GM23338 (cell line): ENCODE results near the gene CAPZB. TPM values are rescaled to one million over a fixed set of nuclear protein-coding genes. Genes with fewer than 3 reads are reported as not detected.

Experiments used
- ATAC-seq: fragments of 200-7000 bp; cut with Tn5 transposase; 3 replicates; pipeline ENCODE4 v1.9.1; 2020
- DNase-seq: peaks from one replicate; pipeline ENCODE4 v3.0.0-alpha.2; 2015; ENCODE audit warnings: low spot score
- H2AFZ ChIP-seq: fragments of 200-600 bp; sonication (generic); 2 replicates; pipeline ENCODE4 v1.8.0; 2016; ENCODE audit warnings: antibody characterized with exemption, mild to moderate bottlenecking, moderate library complexity
- H3F3A ChIP-seq: fragments of 200-600 bp; sonication (generic); replicated peaks from 2 replicates; pipeline ENCODE4 v1.8.0; 2017; ENCODE audit warnings: antibody characterized with exemption, mixed run types, low read depth
- H3K27ac ChIP-seq: fragments of 200-600 bp; sonication (generic); 2 replicates; pipeline ENCODE4 v1.6.1; 2016; ENCODE audit warnings: low read depth
- H3K27me3 ChIP-seq: fragments of 200-600 bp; sonication (generic); 2 replicates; pipeline ENCODE4 v1.8.0; 2016; ENCODE audit warnings: mild to moderate bottlenecking, mixed run types, moderate library complexity; ENCODE audit not compliant: insufficient read depth
- H3K36me3 ChIP-seq: fragments of 200-600 bp; sonication (generic); 2 replicates; pipeline ENCODE4 v1.8.0; 2016; ENCODE audit warnings: mild to moderate bottlenecking; ENCODE audit not compliant: insufficient read depth
- H3K4me1 ChIP-seq: fragments of 200-600 bp; sonication (generic); 2 replicates; pipeline ENCODE4 v1.8.0; 2016; ENCODE audit warnings: mild to moderate bottlenecking, moderate library complexity; ENCODE audit not compliant: insufficient read depth
- H3K4me2 ChIP-seq: fragments of 200-600 bp; sonication (generic); 2 replicates; pipeline ENCODE4 v1.7.1; 2017; ENCODE audit warnings: mixed run types
- H3K4me3 ChIP-seq: fragments of 200-600 bp; sonication (generic); 2 replicates; pipeline ENCODE4 v1.6.1; 2016; ENCODE audit warnings: mixed run types
- H3K79me2 ChIP-seq: fragments of 200-600 bp; sonication (generic); replicated peaks from 2 replicates; pipeline ENCODE4 v1.8.0; 2017; ENCODE audit warnings: mild to moderate bottlenecking; ENCODE audit not compliant: insufficient read depth
- H3K9me2 ChIP-seq: fragments of 200-600 bp; sonication (generic); 2 replicates; pipeline ENCODE4 v1.8.0; 2017; ENCODE audit not compliant: insufficient read depth
- H4K20me1 ChIP-seq: fragments of 200-600 bp; sonication (generic); replicated peaks from 2 replicates; pipeline ENCODE4 v1.8.0; 2017; ENCODE audit warnings: mild to moderate bottlenecking; ENCODE audit not compliant: insufficient read depth
- H3K27ac Mint-ChIP-seq: 2 replicates; pipeline ENCODE4 v1.8.0; 2020; ENCODE audit warnings: inconsistent platforms, mild to moderate bottlenecking, moderate library complexity, mixed read lengths
- H3K27me3 Mint-ChIP-seq: 3 replicates; pipeline ENCODE4 v1.8.0; 2022; ENCODE audit warnings: low read depth, mild to moderate bottlenecking, moderate library complexity, mixed read lengths, inconsistent platforms; ENCODE audit not compliant: insufficient read depth, poor library complexity
- H3K36me3 Mint-ChIP-seq: 3 replicates; pipeline ENCODE4 v1.8.0; 2021; ENCODE audit warnings: low read depth, mild to moderate bottlenecking, inconsistent platforms, moderate library complexity, mixed read lengths
- H3K4me1 Mint-ChIP-seq: 3 replicates; pipeline ENCODE4 v1.8.0; 2020; ENCODE audit warnings: mild to moderate bottlenecking, inconsistent platforms, mixed read lengths
- H3K4me3 Mint-ChIP-seq: 3 replicates; pipeline ENCODE4 v1.8.0; 2021; ENCODE audit warnings: moderate library complexity, mild to moderate bottlenecking, inconsistent platforms, mixed read lengths
- H3K9me3 Mint-ChIP-seq: 3 replicates; pipeline ENCODE4 v1.8.0; 2020; ENCODE audit warnings: moderate library complexity, mild to moderate bottlenecking, inconsistent platforms, mixed read lengths
- CREB1 ChIP-seq: fragments of 250-450 bp; sonication (Bioruptor Pico); IDR thresholded peaks from 2 replicates; pipeline ENCODE4 v1.5.0; 2020; ENCODE audit warnings: low read depth, mild to moderate bottlenecking, moderate library complexity
- EZH2 ChIP-seq: fragments of 200-600 bp; sonication (generic); IDR thresholded peaks from one replicate; pipeline ENCODE4 v1.8.0; 2017; ENCODE audit warnings: antibody characterized with exemption, mild to moderate bottlenecking, low read depth; ENCODE audit not compliant: unreplicated experiment
- EZH2phosphoT487 ChIP-seq: fragments of 200-600 bp; sonication (generic); IDR thresholded peaks from one replicate; pipeline ENCODE4 v1.8.1; 2018; ENCODE audit warnings: antibody characterized with exemption; ENCODE audit not compliant: unreplicated experiment
- JUNB ChIP-seq: IDR thresholded peaks from one replicate; pipeline ENCODE4 v1.6.1; 2016; ENCODE audit warnings: antibody characterized with exemption; ENCODE audit not compliant: unreplicated experiment
- NANOG ChIP-seq: IDR thresholded peaks from 2 replicates; pipeline ENCODE4 v1.6.1; 2016; ENCODE audit warnings: antibody characterized with exemption, borderline replicate concordance
- POLR2AphosphoS5 ChIP-seq: IDR thresholded peaks from 2 replicates; pipeline ENCODE4 v1.6.1; 2016; ENCODE audit warnings: antibody characterized with exemption, low read depth
- STAT1 ChIP-seq: IDR thresholded peaks from one replicate; pipeline ENCODE4 v1.6.1; 2016; ENCODE audit warnings: antibody characterized with exemption; ENCODE audit not compliant: unreplicated experiment
- ZNF114 ChIP-seq: fragments of 250-450 bp; sonication (Bioruptor Pico); IDR thresholded peaks from 2 replicates; pipeline ENCODE4 v1.5.0; 2020; ENCODE audit warnings: mild to moderate bottlenecking, moderate library complexity
- ZNF331 ChIP-seq: fragments of 250-450 bp; sonication (Bioruptor Pico); IDR thresholded peaks from 2 replicates; pipeline ENCODE4 v1.5.0; 2020; ENCODE audit warnings: low read depth, mild to moderate bottlenecking, moderate library complexity
- polyA plus RNA-seq: library from polyadenylated mRNA; unstranded; fragments of >200 nt; fragmentation: Nextera tagmentation; extraction: Ambion mirVana; gene quantifications from 2 replicates; pipeline ENCODE4 v1.2.1, GENCODE V29; 2016
- total RNA-seq: library from RNA; depleted of rRNA; stranded (reverse); fragments of >200 nt; shearing (Covaris generic); gene quantifications from 2 replicates; pipeline ENCODE4 v1.2.3, GENCODE V29; 2014
- TF ChIP-seq, protein P1 (sequence below): IDR thresholded peaks from one replicate; pipeline ENCODE4 v1.6.1; 2018; ENCODE audit warnings: antibody characterized with exemption; ENCODE audit not compliant: unreplicated experiment
- TF ChIP-seq, protein P2 (sequence below): IDR thresholded peaks from 2 replicates; pipeline ENCODE4 v1.6.1; 2016; ENCODE audit warnings: antibody characterized with exemption
- TF ChIP-seq, protein P3 (sequence below): fragments of 250-450 bp; sonication (Bioruptor Pico); IDR thresholded peaks from 2 replicates; pipeline ENCODE4 v1.5.0; 2020; ENCODE audit warnings: mild to moderate bottlenecking, moderate library complexity
- TF ChIP-seq, protein P4 (sequence below), 2 experiments: fragments of 200-600 bp in 1 of 2; sonication (generic) in 1 of 2; conservative IDR thresholded peaks; 2 replicates each; pipeline versions ENCODE4 v1.5.1 to v1.6.1; 2016 to 2017; ENCODE audit warnings: antibody characterized with exemption in 2 of 2, low read depth in 2 of 2, mild to moderate bottlenecking in 2 of 2, moderate library complexity in 1 of 2

CAPZB gene
- total and polyA plus RNA-seq, 2 experiments from 2014 or later: 195 to 348 TPM

DNA sequence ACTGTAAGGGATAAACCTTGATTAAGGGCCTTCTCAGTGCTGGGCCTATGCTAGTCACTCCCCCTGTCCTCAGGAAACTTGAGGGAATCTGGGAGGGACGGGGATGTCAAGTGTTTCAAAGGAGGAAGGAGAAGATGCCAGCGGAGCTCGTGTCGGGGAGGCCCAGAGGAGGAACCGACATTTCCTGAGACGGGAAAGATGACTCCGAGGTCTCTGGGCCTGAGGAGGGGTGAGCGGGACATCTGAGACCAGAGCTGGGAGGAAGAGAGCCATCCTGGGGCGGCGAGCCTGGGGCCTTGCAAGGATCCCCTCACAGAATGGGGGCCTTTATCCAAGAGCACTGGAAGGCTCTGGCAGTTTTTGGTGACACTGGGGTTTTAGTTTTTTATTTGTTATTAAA, 162.9 kb downstream of the CAPZB start:
- H3K9me2 ChIP-seq: no peaks in the 10 kb centered on the region
- H2AFZ ChIP-seq: no peak overlapping the region
- H3K27me3 ChIP-seq: no peaks in the 10 kb centered on the region
- no peak overlapping the region for H3K27ac ChIP-seq
- H3F3A ChIP-seq: no peaks in the 10 kb centered on the region
- no peak for DNase-seq
- Mint-ChIP-seq H3K36me3 (peaks cover 23% of the 10 kb centered on the region), H3K4me1 (no peaks in the 10 kb centered on the region), H3K27ac (no peak overlapping the region), H3K9me3 (no peaks in the 10 kb centered on the region), H3K27me3 (peaks cover 10% of the 10 kb centered on the region), H3K4me3 (no peak overlapping the region)
- TF ChIP-seq POLR2AphosphoS5 (no peak), NANOG (no peak), EZH2 (no peak), JUNB (no peak), STAT1 (no peak), EZH2phosphoT487 (no peak), ZNF114 (CRISPR knock-in tag) (no peak), ZNF331 (CRISPR knock-in tag) (no peak), CREB1 (CRISPR knock-in tag) (no peak)
- TF ChIP-seq, protein P1, sequence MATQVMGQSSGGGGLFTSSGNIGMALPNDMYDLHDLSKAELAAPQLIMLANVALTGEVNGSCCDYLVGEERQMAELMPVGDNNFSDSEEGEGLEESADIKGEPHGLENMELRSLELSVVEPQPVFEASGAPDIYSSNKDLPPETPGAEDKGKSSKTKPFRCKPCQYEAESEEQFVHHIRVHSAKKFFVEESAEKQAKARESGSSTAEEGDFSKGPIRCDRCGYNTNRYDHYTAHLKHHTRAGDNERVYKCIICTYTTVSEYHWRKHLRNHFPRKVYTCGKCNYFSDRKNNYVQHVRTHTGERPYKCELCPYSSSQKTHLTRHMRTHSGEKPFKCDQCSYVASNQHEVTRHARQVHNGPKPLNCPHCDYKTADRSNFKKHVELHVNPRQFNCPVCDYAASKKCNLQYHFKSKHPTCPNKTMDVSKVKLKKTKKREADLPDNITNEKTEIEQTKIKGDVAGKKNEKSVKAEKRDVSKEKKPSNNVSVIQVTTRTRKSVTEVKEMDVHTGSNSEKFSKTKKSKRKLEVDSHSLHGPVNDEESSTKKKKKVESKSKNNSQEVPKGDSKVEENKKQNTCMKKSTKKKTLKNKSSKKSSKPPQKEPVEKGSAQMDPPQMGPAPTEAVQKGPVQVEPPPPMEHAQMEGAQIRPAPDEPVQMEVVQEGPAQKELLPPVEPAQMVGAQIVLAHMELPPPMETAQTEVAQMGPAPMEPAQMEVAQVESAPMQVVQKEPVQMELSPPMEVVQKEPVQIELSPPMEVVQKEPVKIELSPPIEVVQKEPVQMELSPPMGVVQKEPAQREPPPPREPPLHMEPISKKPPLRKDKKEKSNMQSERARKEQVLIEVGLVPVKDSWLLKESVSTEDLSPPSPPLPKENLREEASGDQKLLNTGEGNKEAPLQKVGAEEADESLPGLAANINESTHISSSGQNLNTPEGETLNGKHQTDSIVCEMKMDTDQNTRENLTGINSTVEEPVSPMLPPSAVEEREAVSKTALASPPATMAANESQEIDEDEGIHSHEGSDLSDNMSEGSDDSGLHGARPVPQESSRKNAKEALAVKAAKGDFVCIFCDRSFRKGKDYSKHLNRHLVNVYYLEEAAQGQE: no peak
- TF ChIP-seq, protein P2, sequence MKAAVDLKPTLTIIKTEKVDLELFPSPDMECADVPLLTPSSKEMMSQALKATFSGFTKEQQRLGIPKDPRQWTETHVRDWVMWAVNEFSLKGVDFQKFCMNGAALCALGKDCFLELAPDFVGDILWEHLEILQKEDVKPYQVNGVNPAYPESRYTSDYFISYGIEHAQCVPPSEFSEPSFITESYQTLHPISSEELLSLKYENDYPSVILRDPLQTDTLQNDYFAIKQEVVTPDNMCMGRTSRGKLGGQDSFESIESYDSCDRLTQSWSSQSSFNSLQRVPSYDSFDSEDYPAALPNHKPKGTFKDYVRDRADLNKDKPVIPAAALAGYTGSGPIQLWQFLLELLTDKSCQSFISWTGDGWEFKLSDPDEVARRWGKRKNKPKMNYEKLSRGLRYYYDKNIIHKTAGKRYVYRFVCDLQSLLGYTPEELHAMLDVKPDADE: no peak
- TF ChIP-seq, protein P3, sequence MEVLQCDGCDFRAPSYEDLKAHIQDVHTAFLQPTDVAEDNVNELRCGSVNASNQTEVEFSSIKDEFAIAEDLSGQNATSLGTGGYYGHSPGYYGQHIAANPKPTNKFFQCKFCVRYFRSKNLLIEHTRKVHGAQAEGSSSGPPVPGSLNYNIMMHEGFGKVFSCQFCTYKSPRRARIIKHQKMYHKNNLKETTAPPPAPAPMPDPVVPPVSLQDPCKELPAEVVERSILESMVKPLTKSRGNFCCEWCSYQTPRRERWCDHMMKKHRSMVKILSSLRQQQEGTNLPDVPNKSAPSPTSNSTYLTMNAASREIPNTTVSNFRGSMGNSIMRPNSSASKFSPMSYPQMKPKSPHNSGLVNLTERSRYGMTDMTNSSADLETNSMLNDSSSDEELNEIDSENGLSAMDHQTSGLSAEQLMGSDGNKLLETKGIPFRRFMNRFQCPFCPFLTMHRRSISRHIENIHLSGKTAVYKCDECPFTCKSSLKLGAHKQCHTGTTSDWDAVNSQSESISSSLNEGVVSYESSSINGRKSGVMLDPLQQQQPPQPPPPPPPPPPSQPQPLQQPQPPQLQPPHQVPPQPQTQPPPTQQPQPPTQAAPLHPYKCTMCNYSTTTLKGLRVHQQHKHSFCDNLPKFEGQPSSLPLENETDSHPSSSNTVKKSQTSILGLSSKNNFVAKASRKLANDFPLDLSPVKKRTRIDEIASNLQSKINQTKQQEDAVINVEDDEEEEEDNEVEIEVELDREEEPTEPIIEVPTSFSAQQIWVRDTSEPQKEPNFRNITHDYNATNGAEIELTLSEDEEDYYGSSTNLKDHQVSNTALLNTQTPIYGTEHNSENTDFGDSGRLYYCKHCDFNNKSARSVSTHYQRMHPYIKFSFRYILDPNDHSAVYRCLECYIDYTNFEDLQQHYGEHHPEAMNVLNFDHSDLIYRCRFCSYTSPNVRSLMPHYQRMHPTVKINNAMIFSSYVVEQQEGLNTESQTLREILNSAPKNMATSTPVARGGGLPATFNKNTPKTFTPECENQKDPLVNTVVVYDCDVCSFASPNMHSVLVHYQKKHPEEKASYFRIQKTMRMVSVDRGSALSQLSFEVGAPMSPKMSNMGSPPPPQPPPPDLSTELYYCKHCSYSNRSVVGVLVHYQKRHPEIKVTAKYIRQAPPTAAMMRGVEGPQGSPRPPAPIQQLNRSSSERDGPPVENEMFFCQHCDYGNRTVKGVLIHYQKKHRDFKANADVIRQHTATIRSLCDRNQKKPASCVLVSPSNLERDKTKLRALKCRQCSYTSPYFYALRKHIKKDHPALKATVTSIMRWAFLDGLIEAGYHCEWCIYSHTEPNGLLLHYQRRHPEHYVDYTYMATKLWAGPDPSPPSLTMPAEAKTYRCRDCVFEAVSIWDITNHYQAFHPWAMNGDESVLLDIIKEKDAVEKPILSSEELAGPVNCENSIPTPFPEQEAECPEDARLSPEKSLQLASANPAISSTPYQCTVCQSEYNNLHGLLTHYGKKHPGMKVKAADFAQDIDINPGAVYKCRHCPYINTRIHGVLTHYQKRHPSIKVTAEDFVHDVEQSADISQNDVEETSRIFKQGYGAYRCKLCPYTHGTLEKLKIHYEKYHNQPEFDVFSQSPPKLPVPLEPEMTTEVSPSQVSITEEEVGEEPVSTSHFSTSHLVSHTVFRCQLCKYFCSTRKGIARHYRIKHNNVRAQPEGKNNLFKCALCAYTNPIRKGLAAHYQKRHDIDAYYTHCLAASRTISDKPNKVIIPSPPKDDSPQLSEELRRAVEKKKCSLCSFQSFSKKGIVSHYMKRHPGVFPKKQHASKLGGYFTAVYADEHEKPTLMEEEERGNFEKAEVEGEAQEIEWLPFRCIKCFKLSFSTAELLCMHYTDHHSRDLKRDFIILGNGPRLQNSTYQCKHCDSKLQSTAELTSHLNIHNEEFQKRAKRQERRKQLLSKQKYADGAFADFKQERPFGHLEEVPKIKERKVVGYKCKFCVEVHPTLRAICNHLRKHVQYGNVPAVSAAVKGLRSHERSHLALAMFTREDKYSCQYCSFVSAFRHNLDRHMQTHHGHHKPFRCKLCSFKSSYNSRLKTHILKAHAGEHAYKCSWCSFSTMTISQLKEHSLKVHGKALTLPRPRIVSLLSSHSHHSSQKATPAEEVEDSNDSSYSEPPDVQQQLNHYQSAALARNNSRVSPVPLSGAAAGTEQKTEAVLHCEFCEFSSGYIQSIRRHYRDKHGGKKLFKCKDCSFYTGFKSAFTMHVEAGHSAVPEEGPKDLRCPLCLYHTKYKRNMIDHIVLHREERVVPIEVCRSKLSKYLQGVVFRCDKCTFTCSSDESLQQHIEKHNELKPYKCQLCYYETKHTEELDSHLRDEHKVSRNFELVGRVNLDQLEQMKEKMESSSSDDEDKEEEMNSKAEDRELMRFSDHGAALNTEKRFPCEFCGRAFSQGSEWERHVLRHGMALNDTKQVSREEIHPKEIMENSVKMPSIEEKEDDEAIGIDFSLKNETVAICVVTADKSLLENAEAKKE (CRISPR knock-in tag): no peak
- TF ChIP-seq, protein P4, sequence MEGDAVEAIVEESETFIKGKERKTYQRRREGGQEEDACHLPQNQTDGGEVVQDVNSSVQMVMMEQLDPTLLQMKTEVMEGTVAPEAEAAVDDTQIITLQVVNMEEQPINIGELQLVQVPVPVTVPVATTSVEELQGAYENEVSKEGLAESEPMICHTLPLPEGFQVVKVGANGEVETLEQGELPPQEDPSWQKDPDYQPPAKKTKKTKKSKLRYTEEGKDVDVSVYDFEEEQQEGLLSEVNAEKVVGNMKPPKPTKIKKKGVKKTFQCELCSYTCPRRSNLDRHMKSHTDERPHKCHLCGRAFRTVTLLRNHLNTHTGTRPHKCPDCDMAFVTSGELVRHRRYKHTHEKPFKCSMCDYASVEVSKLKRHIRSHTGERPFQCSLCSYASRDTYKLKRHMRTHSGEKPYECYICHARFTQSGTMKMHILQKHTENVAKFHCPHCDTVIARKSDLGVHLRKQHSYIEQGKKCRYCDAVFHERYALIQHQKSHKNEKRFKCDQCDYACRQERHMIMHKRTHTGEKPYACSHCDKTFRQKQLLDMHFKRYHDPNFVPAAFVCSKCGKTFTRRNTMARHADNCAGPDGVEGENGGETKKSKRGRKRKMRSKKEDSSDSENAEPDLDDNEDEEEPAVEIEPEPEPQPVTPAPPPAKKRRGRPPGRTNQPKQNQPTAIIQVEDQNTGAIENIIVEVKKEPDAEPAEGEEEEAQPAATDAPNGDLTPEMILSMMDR (conservative IDR thresholded peaks at IDR 0.05; ENCODE audit: low read depth in 2 of 2): no peak
- no peaks in the 10 kb centered on the region for H3K4me1 ChIP-seq
- H3K4me3 ChIP-seq: no peak overlapping the region
- no peaks in the 10 kb centered on the region; the same call in 1 of the 2 replicates for H4K20me1 ChIP-seq
- no peaks in the 10 kb centered on the region; the same call in 1 of the 2 replicates for H3K36me3 ChIP-seq
- no peaks in the 10 kb centered on the region for H3K79me2 ChIP-seq
- no peak for ATAC-seq
- no peak overlapping the region for H3K4me2 ChIP-seq
